Neuronal stem cell (in vitro differentiated cells): ENCODE measurements around the gene S1PR3.

Experiments used
- DNase-seq: peaks from one replicate; pipeline ENCODE4 v3.0.0-alpha.2; 2013; ENCODE audit warnings: low spot score
- H2AFZ ChIP-seq: one replicate; pipeline ENCODE4 v1.6.1; 2013; ENCODE audit warnings: mild to moderate bottlenecking, low read length, inconsistent platforms
- H2AK5ac ChIP-seq: 2 replicates; pipeline ENCODE4 v1.6.1; 2013; ENCODE audit warnings: low read depth, mild to moderate bottlenecking, inconsistent platforms, low read length, moderate library complexity, mixed read lengths
- H2BK120ac ChIP-seq: 2 replicates; pipeline ENCODE4 v1.6.1; 2013; ENCODE audit warnings: low read depth, mild to moderate bottlenecking, inconsistent platforms, low read length, moderate library complexity, mixed read lengths
- H2BK12ac ChIP-seq: one replicate; pipeline ENCODE4 v1.6.1; 2013; ENCODE audit warnings: low read length, inconsistent platforms
- H2BK15ac ChIP-seq: 2 replicates; pipeline ENCODE4 v1.6.1; 2013; ENCODE audit warnings: mild to moderate bottlenecking, low read length, inconsistent platforms, mixed read lengths
- H2BK5ac ChIP-seq: one replicate; pipeline ENCODE4 v1.6.1; 2013; ENCODE audit warnings: inconsistent platforms, mild to moderate bottlenecking, low read length, moderate library complexity
- H3K14ac ChIP-seq: one replicate; pipeline ENCODE4 v1.6.1; 2013; ENCODE audit warnings: low read length, inconsistent platforms
- H3K18ac ChIP-seq: 2 replicates; pipeline ENCODE4 v1.6.1; 2013; ENCODE audit warnings: low read length, inconsistent platforms
- H3K23ac ChIP-seq: 2 replicates; pipeline ENCODE4 v1.6.1; 2013; ENCODE audit warnings: low read depth, mild to moderate bottlenecking, mixed read lengths, low read length, inconsistent platforms; ENCODE audit not compliant: poor library complexity
- H3K27ac ChIP-seq: replicated peaks from 3 replicates; pipeline ENCODE4 v1.5.1; 2013; ENCODE audit warnings: low read length, inconsistent platforms
- H3K27me3 ChIP-seq, 3 experiments: 2 replicates each; pipeline ENCODE4 v1.6.1; 2013; ENCODE audit warnings: low read length in 3 of 3, mild to moderate bottlenecking in 2 of 3, inconsistent platforms in 1 of 3, low read depth in 1 of 3, mixed read lengths in 1 of 3, moderate library complexity in 1 of 3; ENCODE audit not compliant: control insufficient read depth in 3 of 3, insufficient read depth in 3 of 3
- H3K36me3 ChIP-seq, 2 donors: replicated peaks in 1 of 2; 2 replicates each; pipeline ENCODE4 v1.6.1; 2013; ENCODE audit warnings: low read length in 2 of 2; ENCODE audit not compliant: control insufficient read depth in 2 of 2, insufficient read depth in 2 of 2
- H3K4ac ChIP-seq: 2 replicates; pipeline ENCODE4 v1.6.1; 2013; ENCODE audit warnings: inconsistent platforms, mild to moderate bottlenecking, low read length, moderate library complexity
- H3K4me1 ChIP-seq, 2 donors: 1 replicate in 1 of 2; 2 replicates in 1 of 2; pipeline ENCODE4 v1.6.1; 2013; ENCODE audit warnings: low read length in 2 of 2, low read depth in 1 of 2; ENCODE audit not compliant: control insufficient read depth in 2 of 2, insufficient read depth in 1 of 2
- H3K4me2 ChIP-seq: one replicate; pipeline ENCODE4 v1.6.1; 2013; ENCODE audit warnings: mild to moderate bottlenecking, low read length, inconsistent platforms; ENCODE audit not compliant: insufficient read depth, poor library complexity, severe bottlenecking
- H3K4me3 ChIP-seq, 2 donors: 2 replicates each; pipeline ENCODE4 v1.5.1; 2013; ENCODE audit warnings: low read length in 2 of 2, mild to moderate bottlenecking in 2 of 2, inconsistent platforms in 1 of 2, moderate library complexity in 1 of 2
- H3K79me1 ChIP-seq: one replicate; pipeline ENCODE4 v1.6.1; 2013; ENCODE audit warnings: low read depth, mild to moderate bottlenecking, inconsistent platforms, low read length, moderate library complexity
- H3K9ac ChIP-seq: one replicate; pipeline ENCODE4 v1.6.1; 2013; ENCODE audit warnings: mild to moderate bottlenecking, low read depth, low read length, inconsistent platforms; ENCODE audit not compliant: poor library complexity
- H3K9me3 ChIP-seq, 2 donors: replicated peaks in 1 of 2; 2 replicates each; pipeline versions ENCODE3 to v1.6.1; 2013; ENCODE audit warnings: low read length in 2 of 2, mild to moderate bottlenecking in 2 of 2, inconsistent platforms in 1 of 2, low read depth in 1 of 2, mixed read lengths in 1 of 2, moderate library complexity in 1 of 2; ENCODE audit not compliant: control insufficient read depth in 2 of 2, insufficient read depth in 1 of 2
- H4K8ac ChIP-seq: one replicate; pipeline ENCODE4 v1.6.1; 2013; ENCODE audit warnings: low read depth, mild to moderate bottlenecking, inconsistent platforms, low read length, moderate library complexity
- H4K91ac ChIP-seq: one replicate; pipeline ENCODE4 v1.6.1; 2013; ENCODE audit warnings: low read length, low read depth, mild to moderate bottlenecking, inconsistent platforms; ENCODE audit not compliant: poor library complexity
- WGBS, 2 donors: extraction: QIAGEN DNeasy Blood & Tissue Kit; methylation state at CpG; one replicate each; pipeline ENCODE4 v1.1.7; 2013; ENCODE audit warnings: missing lambda C conversion rate in 2 of 2, mixed read lengths in 1 of 2; ENCODE audit not compliant: insufficient read length in 2 of 2, insufficient replicate concordance in 1 of 2; ENCODE audit errors: extremely low coverage in 2 of 2; 5-methylcytosine and 5-hydroxymethylcytosine counted together

Gene S1PR3

GRCh38 chr9:89044104-89044503 is 52.8 kb downstream of the S1PR3 start:
- Histone ChIP-seq H3K4ac (no peak overlapping the region), H2BK120ac (no peak overlapping the region), H2AK5ac (no peak overlapping the region), H3K14ac (no peak overlapping the region), H3K4me1 (no peaks in the 10 kb centered on the region), H2AFZ (no peak overlapping the region), H2BK5ac (no peak overlapping the region), H3K4me2 (no peak overlapping the region), H3K36me3 (peaks cover 11 to 94% of the 10 kb centered on the region in 2 donors), H3K27ac (no peak overlapping the region), H3K4me3 (no peak overlapping the region), H3K79me1 (no peaks in the 10 kb centered on the region), H4K8ac (no peak overlapping the region), H3K27me3 (peaks cover 0 to 6% (median 0%) of the 10 kb centered on the region in 3 experiments), H3K23ac (no peak overlapping the region), H4K91ac (no peak overlapping the region), H2BK15ac (no peak overlapping the region), H3K9ac (no peak overlapping the region), H3K18ac (no peak overlapping the region), H2BK12ac (no peak overlapping the region), H3K9me3 (peaks cover 0 to 9% of the 10 kb centered on the region in 2 donors)
- no CpG with 5 or more reads among the region's 2 CpGs for WGBS, 2 donors
- DNase-seq: no peak

GRCh38 chr9:89044881-89045280 is 53.6 kb downstream of the S1PR3 start:
- H4K91ac ChIP-seq: no peak overlapping the region
- no peak overlapping the region for H2BK5ac ChIP-seq
- peaks cover 0 to 1% (median 0%) of the 10 kb centered on the region in 3 experiments for H3K27me3 ChIP-seq
- H3K4me1 ChIP-seq: no peaks in the 10 kb centered on the region
- no peak overlapping the region for H3K4ac ChIP-seq
- H3K4me2 ChIP-seq: no peak overlapping the region
- peaks cover 6 to 94% of the 10 kb centered on the region in 2 donors for H3K36me3 ChIP-seq
- peaks cover 0 to 4% of the 10 kb centered on the region in 2 donors for H3K9me3 ChIP-seq
- no peak overlapping the region for H2BK15ac ChIP-seq
- H2AK5ac ChIP-seq: no peak overlapping the region
- no CpG with 5 or more reads among the region's 4 CpGs for WGBS, 2 donors
- H3K23ac ChIP-seq: no peak overlapping the region
- no peak overlapping the region for H3K9ac ChIP-seq
- H3K14ac ChIP-seq: no peak overlapping the region
- no peak overlapping the region for H2BK12ac ChIP-seq
- H4K8ac ChIP-seq: no peak overlapping the region
- H2BK120ac ChIP-seq: no peak overlapping the region
- no peak overlapping the region for H2AFZ ChIP-seq
- H3K4me3 ChIP-seq: no peak overlapping the region
- no peak overlapping the region for H3K18ac ChIP-seq
- H3K27ac ChIP-seq: no peak overlapping the region
- no peak for DNase-seq
- no peaks in the 10 kb centered on the region for H3K79me1 ChIP-seq

- Histone ChIP-seq H3K27me3 (no peaks in the 10 kb centered on the region), H3K9me3 (peaks cover 0 to 1% of the 10 kb centered on the region in 2 donors), H2BK120ac (no peak overlapping the region), H3K27ac (no peak overlapping the region), H3K9ac (no peak overlapping the region), H2AFZ (no peak overlapping the region), H3K14ac (no peak overlapping the region), H2BK15ac (no peak overlapping the region), H3K79me1 (no peaks in the 10 kb centered on the region), H2AK5ac (no peak overlapping the region), H3K23ac (no peak overlapping the region), H2BK5ac (no peak overlapping the region), H3K36me3 (peaks cover 6 to 94% of the 10 kb centered on the region in 2 donors), H2BK12ac (no peak overlapping the region), H4K8ac (no peak overlapping the region), H3K4me3 (no peak overlapping the region), H3K4me2 (no peak overlapping the region), H3K4ac (no peak overlapping the region), H4K91ac (no peak overlapping the region), H3K4me1 (no peaks in the 10 kb centered on the region), H3K18ac (no peak overlapping the region)
- no peak for DNase-seq
- WGBS, 2 donors: no CpG with 5 or more reads among the region's 2 CpGs
Observed at GRCh38 chr9:89046832-89047231, 55.6 kb downstream of the S1PR3 start.

GRCh38 chr9:89047667-89048066 is 56.4 kb downstream of the S1PR3 start:
- WGBS, 2 donors: no CpG with 5 or more reads among the region's 4 CpGs

More at GRCh38 chr9:89047667-89048066, 56.4 kb downstream of the S1PR3 start:
- no peak overlapping the region for H3K4me2 ChIP-seq
- H3K14ac ChIP-seq: no peak overlapping the region
- H4K8ac ChIP-seq: no peak overlapping the region
- H2AK5ac ChIP-seq: no peak overlapping the region
- no peak overlapping the region for H3K18ac ChIP-seq
- H3K4ac ChIP-seq: no peak overlapping the region
- H2BK15ac ChIP-seq: no peak overlapping the region
- no peak for DNase-seq
- peaks cover 0 to 1% of the 10 kb centered on the region in 2 donors for H3K9me3 ChIP-seq
- H4K91ac ChIP-seq: no peak overlapping the region
- no peak overlapping the region for H3K27ac ChIP-seq
- no peak overlapping the region for H3K9ac ChIP-seq
- H2AFZ ChIP-seq: no peak overlapping the region
- H3K27me3 ChIP-seq: no peaks in the 10 kb centered on the region
- no peak overlapping the region for H2BK5ac ChIP-seq
- peaks cover 6 to 93% of the 10 kb centered on the region in 2 donors for H3K36me3 ChIP-seq
- H2BK12ac ChIP-seq: no peak overlapping the region
- no peaks in the 10 kb centered on the region for H3K4me1 ChIP-seq
- no peak overlapping the region for H3K4me3 ChIP-seq
- no peaks in the 10 kb centered on the region for H3K79me1 ChIP-seq
- H2BK120ac ChIP-seq: no peak overlapping the region
- H3K23ac ChIP-seq: no peak overlapping the region
